ENCODE data around the gene LINGO1.

- no peak for TF ChIP-seq CTCF (IDR thresholded peaks at IDR 0.05)
- no peak for TF ChIP-seq POLR2A (IDR thresholded peaks at IDR 0.05)
Measured at GRCh38 chr15:77615472-77615871, 17.2 kb downstream of the LINGO1 start.
